ENCODE measurements around the gene RANBP3L. TPM values are rescaled to one million over a fixed set of nuclear protein-coding genes. Genes with fewer than 3 reads are reported as not detected.
"Not testable (repeated sequence)": the region's sequence is repeated elsewhere in the genome, so short reads cannot be mapped to it uniquely, and the experiment has no call there.

The RANBP3L gene
- total RNA-seq, 1 donor from 2014 or later, result 3.9 TPM

- DNase-seq (ENCODE audit: low spot score), result no peak
Measured at GRCh38 chr5:36206913-36207312, 94.8 kb downstream of the RANBP3L start.

- no peak for DNase-seq (ENCODE audit: low spot score)
Measured at GRCh38 chr5:36205329-36205728, 96.4 kb downstream of the RANBP3L start.

- DNase-seq (ENCODE audit: low spot score), result no peak
Measured at GRCh38 chr5:36202521-36202961, 99.2 kb downstream of the RANBP3L start.

GRCh38 chr5:36200513-36200912 is 101.2 kb downstream of the RANBP3L start:
- no peak for DNase-seq (ENCODE audit: low spot score)

- no peak for DNase-seq (ENCODE audit: low spot score)
Measured at GRCh38 chr5:36199620-36200019, 102.1 kb downstream of the RANBP3L start.

- not testable (repeated sequence) for DNase-seq (ENCODE audit: low spot score)
Measured at GRCh38 chr5:36198783-36199182, 102.9 kb downstream of the RANBP3L start.

Other genes with a start within 250 kb of the RANBP3L start
- not detected for gene UGT3A2, start 235.0 kb downstream of the RANBP3L start, total RNA-seq
- gene LMBRD2, start 150.0 kb downstream of the RANBP3L start, total RNA-seq, result 13.9 TPM
- gene SKP2, start 149.8 kb downstream of the RANBP3L start, total RNA-seq, result 16.8 TPM
- gene NADK2, start 60.0 kb downstream of the RANBP3L start, total RNA-seq, result 36.8 TPM